CD1c-positive myeloid dendritic cell (primary cell): ENCODE data around the gene IL36RN.

Experiments
- DNase-seq: peaks from one replicate; pipeline ENCODE4 v3.0.0-alpha.2; 2016; ENCODE audit errors: extremely low spot score

IL36RN gene

GRCh38 chr2:113050921-113051895 is 7.8 kb upstream of the IL36RN start:
- DNase-seq, result no peak

DNA sequence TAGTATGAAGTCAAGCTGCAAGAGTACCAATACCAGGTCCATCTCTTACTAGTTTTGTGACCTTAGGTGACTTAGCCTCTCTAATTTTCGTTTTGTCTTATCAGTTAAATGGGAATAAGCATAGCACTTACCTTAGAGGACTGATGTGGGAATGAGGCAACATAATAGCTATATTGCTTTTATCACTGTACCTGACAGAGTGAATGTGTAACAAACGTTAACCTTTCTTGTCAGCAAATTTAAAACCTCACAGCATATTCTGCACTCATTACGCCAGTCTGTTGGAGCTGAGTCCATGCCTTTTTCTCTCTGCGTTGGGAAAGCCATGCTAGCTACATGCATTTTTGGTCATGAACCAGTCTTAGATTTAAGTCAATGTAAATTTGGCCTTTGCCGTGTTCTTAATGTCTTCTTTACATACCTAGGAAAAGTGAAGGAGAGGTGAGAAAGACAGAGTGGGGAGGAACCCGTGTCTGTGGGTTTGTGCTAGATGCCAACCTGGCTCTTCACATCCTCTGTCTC is 6.5 kb upstream of the IL36RN start, which contains the start of gene IL36B:
TSS of gene IL36B (minus strand) at position 472 of the 522 bp plus-strand sequence.
- DNase-seq, result no peak

DNA sequence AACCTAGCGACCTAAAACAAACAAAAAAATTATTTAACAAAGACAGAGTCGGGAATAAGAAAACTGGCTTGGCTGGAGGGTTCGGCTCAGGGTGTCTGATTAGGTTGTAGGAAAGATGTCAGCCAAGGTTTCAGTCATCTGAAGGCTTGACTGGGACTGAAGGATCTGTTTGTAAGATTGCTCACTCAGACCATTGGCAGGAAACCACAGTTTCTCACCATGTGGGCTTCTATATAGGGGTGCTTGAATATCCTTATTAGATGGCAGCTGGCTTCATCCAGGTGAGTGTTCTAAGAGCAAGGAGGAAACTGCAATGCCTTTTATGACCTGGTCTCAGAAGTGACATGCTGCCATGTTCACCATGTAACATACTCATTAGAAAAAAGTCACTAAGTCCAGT is 5.3 kb upstream of the IL36RN start:
- DNase-seq, result no peak

DNA sequence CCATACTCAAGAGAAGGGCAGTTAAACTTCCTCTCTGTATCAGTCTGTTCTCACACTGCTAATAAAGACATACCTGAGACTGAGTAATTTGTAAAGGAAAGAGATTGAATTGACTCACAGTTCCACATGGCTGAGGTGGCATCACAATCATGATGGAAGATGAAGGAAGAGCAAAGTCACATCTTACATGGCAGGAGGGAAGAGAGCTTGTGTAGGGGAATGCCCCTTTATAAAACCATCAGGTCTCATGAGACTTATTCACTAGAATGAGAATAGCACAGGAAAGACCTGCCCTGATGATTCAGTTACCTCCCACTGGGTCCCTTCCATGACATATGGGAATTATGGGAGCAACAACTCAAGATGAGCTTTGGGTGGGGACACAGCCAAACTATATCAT is 4.9 kb upstream of the IL36RN start:
- no peak for DNase-seq

DNA sequence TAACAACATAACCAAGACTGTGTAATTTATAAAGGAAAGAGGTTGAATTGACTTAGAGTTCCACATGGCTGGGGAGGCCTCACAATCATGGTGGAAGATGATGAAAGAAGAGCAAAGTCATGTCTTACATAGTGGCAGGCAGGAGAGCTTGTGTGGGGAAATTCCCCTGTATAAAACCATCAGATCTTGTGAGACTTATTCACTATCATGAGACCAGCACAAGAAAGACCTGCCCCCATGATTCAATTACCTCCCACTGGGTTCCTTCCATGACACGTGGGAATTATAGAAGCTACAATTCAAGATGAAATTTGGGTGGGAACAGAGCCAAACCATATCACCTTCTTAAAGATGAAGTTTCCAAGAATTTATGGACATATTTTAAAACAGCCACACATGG is 2.5 kb upstream of the IL36RN start:
- DNase-seq, result peak; percentile 17

GRCh38 chr2:113057117-113057516 is 1.9 kb upstream of the IL36RN start:
- DNase-seq, result no peak

- DNase-seq, result no peak
These were observed 495 bp upstream of the IL36RN start for GRCh38 chr2:113058411-113058994.

GRCh38 chr2:113060396-113060795 is 1.4 kb downstream of the IL36RN start:
- no peak for DNase-seq

GRCh38 chr2:113060796-113061195 is 1.8 kb downstream of the IL36RN start:
- DNase-seq, result no peak

GRCh38 chr2:113061241-113061640 is 2.2 kb downstream of the IL36RN start:
- DNase-seq, result no peak

GRCh38 chr2:113061896-113062770 is 3.1 kb downstream of the IL36RN start:
- no peak for DNase-seq

DNA sequence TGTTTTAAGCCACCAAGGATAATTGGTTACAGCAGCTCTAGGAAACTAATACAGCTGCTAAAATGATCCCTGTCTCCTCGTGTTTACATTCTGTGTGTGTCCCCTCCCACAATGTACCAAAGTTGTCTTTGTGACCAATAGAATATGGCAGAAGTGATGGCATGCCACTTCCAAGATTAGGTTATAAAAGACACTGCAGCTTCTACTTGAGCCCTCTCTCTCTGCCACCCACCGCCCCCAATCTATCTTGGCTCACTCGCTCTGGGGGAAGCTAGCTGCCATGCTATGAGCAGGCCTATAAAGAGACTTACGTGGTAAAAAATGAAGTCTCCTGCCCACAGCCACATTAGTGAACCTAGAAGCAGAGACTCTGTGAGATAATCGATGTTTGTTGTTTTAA is 5.3 kb downstream of the IL36RN start:
- DNase-seq, result no peak

DNA sequence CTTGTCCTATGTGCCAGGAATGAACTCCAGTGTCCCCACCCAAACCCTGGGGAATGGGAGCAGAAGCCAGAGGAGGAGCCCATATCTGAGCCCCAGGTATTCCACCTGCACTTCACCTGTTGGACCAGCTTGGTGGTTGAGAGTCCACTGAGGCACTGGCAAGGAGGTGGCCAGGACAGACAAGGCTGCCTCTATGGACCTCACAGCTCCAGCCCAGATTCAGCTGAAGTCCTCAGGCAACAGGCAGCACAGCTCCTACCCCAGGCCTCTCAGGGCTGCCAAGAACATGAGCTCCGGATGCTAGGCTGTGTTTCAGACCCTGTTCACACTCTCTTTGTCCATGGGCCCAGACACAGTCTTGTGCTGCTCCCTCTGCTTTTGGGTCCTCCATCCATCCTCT is 5.9 kb downstream of the IL36RN start:
- DNase-seq, result no peak

DNA sequence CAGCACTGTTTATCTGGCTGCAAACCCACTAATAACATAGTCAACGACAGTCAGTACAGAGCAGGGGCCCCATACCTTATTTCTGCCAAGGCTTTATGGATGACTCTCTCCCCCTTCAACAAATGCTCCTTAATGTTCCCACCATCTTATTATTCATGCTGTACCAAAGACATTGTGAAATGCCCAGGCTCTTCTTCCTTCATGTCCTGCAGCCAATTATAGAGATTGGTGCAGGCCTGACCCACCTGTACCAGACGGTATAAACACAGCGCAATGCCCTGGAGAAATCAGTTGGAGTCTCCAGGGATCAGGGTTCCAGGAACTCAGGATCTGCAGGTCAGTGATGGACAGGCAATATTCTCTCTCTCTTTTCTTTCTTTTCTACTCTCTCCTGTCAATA is 8.7 kb downstream of the IL36RN start, which contains the start of gene IL1F10:
TSS of gene IL1F10 (plus strand) at position 290 of the 400 bp plus-strand sequence. CDS start 4,769 bp downstream, outside the sequence.
- no peak for DNase-seq

DNA sequence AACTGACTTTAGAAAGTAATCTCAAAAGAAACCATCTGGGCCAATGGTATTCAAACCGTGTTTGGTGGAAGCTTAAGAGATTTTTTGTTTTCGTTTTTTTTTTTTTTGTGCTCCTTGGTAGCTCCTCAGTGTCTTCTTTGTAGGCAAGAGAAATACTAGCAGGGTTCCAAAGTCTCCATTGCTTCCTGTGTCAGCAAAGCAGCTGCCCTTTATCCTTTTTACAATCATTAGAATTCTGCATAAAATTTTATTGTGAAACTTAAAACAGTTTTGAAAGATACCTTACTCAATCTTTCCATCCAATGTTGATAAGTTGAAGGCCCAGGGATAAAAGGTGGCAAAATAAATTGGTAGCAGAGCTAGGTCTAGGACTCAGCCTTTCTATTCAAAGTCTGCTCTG is 9.3 kb downstream of the IL36RN start:
- DNase-seq, result no peak

GRCh38 chr2:113068706-113069485 is 9.9 kb downstream of the IL36RN start:
- DNase-seq, result no peak

DNA sequence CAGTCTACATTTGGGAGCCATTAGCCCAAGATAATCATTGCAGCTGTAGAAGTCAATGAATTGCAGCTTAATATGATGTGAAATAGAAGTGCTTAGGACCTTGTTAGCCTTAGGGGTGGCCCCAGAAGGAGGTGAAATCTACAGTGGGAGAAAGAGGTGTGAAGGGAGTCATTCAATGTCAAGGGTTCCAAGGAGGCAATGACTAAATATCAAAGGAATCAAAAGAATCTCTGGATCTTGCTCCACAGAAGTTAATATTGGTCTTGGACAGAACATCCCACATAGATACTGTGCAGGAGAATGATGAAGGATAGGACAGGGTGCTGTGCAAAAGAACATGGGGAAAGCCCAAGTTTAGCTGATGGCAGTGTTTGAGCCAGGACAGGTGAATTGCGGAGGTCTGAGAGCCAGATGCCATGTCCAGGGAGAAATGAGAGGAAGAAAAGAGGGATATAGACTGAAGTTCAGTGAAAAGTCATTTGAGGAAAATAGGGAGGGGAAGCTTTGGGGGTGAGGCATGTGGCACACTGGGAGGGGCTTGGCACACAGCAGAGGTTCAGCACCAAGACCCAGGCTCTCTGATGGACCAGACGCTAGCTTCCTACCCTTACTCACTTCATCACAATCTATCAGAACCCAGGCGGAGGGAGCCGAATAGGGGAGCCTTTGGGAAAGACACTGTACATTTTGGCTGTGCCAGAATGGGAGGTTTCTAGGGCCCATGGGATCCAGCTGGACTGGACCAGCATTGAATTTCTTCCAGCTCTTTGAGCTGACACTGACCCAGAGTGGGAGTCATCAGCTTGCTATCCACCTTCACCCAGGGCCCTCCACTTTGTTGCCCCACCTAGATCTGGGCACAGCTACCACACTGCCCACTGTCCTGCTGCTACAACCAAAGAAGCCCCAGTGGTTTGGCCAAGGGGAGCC is 10.9 kb downstream of the IL36RN start:
- no peak for DNase-seq

DNA sequence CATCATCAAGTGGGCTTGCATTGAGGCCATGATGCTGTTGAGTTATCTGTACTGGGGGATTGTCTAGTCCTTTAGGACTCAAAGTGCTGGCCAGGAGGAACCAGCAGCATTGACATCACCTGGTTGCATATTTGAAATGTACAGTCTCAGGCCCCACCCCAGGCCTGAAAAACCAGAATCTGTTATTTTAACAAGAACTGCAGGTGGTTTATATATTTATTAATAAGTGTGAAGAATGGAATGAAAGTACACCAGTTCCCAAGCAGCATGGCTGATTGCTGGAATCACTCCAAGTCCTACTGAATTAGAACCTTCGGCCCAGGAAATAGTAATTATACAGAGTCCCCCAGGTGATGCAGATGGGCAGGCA is 11.6 kb downstream of the IL36RN start:
- no peak for DNase-seq

- DNase-seq, result no peak
These were observed 13.6 kb downstream of the IL36RN start for GRCh38 chr2:113072584-113072983.

DNA sequence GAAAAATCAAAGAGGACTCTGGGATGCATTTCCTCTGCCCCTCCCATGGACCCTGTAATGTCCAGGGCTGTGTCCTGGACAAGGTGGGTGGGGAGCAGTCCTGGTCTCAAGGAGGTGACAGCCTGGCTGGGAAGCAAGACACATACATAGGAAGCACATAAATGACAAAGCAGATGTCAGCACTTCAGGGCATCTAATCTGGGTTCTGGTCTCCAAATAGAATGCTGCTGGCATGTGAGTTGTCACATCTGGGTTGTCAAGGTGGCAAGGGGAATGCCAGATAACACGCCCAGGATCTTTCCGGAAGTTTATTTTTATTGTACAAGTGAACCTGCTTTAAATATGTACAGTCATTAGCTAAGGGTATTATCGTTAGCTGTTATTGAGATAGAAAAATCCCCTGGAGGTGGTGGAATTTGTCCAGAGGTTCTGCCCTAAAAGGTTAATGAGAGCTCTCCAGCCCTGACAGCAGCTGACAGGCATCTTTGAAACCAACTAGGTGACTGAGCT is 14.4 kb downstream of the IL36RN start:
- DNase-seq, result no peak
